Thyroid gland (tissue), 4 donors: ENCODE measurements around the gene CCDC51.

Source experiments
- CTCF ChIP-seq, 6 experiments: fragments of 200-600 bp in 3 of 6; fragments of 450-650 bp in 3 of 6; sonication (generic) in 3 of 6; IDR thresholded peaks; one replicate each; pipeline ENCODE4 v1.5.1; 2016 to 2019; ENCODE audit warnings: antibody characterized with exemption in 6 of 6, mild to moderate bottlenecking in 2 of 6, inconsistent platforms in 1 of 6, moderate library complexity in 1 of 6
- POLR2A ChIP-seq, 2 donors: fragments of 450-650 bp; IDR thresholded peaks; one replicate each; pipeline ENCODE4 v1.6.1; 2017; ENCODE audit warnings: antibody characterized with exemption in 2 of 2, mild to moderate bottlenecking in 2 of 2, moderate library complexity in 1 of 2

- TF ChIP-seq CTCF (IDR thresholded peaks at IDR 0.05) (no peak), POLR2A (IDR thresholded peaks at IDR 0.05) (no peak)
Observed at GRCh38 chr3:48395714-48396113, 44.2 kb downstream of the CCDC51 start.
